Measurements from ENCODE around the gene SALL2.

DNA sequence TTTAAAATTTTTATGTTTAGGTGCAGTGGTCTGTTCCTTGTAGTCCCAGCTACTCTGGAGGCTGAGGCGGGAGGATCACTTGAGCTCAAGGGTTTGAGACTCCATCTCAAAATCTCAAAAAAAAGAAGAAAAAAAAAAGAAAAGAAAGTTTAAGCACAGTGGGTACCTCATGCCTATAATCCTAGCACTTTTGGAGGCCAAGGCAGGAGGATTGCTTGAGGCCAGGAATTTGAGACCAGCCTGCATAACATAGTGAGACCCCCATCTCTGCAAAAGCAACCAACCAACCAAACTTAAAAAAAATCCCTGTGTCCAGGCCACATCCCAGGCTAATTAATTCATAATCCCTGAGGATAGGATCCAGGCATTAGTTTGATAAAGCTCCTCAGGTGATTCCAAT, 3.4 kb upstream of the SALL2 start:
- TF ChIP-seq, protein P1, sequence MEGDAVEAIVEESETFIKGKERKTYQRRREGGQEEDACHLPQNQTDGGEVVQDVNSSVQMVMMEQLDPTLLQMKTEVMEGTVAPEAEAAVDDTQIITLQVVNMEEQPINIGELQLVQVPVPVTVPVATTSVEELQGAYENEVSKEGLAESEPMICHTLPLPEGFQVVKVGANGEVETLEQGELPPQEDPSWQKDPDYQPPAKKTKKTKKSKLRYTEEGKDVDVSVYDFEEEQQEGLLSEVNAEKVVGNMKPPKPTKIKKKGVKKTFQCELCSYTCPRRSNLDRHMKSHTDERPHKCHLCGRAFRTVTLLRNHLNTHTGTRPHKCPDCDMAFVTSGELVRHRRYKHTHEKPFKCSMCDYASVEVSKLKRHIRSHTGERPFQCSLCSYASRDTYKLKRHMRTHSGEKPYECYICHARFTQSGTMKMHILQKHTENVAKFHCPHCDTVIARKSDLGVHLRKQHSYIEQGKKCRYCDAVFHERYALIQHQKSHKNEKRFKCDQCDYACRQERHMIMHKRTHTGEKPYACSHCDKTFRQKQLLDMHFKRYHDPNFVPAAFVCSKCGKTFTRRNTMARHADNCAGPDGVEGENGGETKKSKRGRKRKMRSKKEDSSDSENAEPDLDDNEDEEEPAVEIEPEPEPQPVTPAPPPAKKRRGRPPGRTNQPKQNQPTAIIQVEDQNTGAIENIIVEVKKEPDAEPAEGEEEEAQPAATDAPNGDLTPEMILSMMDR (IDR thresholded peaks at IDR 0.05), result no peak
- no peak for TF ChIP-seq POLR2A (IDR thresholded peaks at IDR 0.05)
- TF ChIP-seq EP300 (IDR thresholded peaks at IDR 0.05), result no peak

Data from tibial nerve (tissue), 4 donors.